ENCODE measurements around the gene C4orf50.

The C4orf50 gene

DNA sequence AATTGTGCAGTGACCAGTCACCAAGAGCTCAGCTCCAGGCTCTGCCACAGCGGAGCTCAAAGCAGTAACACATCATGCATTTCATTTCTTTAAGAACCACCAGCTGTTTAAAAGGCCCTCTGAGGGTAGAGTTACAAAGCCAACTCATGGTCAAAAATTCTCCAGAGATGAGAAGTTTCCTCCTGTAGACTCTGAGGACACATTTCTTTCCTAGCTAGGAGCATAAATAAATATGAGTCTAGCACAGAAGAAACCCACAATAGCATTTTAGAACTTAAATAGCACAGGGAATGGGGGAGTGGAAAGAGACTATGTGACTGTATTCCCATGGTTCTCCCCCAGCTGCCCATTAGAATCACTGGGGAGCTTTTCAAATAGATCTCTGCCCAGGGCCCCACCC is 118.8 kb downstream of the C4orf50 start:
- H3K4me3 ChIP-seq (ENCODE audit: low read depth, low read length): no peak overlapping the region
- TF ChIP-seq, protein P1, sequence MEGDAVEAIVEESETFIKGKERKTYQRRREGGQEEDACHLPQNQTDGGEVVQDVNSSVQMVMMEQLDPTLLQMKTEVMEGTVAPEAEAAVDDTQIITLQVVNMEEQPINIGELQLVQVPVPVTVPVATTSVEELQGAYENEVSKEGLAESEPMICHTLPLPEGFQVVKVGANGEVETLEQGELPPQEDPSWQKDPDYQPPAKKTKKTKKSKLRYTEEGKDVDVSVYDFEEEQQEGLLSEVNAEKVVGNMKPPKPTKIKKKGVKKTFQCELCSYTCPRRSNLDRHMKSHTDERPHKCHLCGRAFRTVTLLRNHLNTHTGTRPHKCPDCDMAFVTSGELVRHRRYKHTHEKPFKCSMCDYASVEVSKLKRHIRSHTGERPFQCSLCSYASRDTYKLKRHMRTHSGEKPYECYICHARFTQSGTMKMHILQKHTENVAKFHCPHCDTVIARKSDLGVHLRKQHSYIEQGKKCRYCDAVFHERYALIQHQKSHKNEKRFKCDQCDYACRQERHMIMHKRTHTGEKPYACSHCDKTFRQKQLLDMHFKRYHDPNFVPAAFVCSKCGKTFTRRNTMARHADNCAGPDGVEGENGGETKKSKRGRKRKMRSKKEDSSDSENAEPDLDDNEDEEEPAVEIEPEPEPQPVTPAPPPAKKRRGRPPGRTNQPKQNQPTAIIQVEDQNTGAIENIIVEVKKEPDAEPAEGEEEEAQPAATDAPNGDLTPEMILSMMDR (IDR thresholded peaks at IDR 0.05; ENCODE audit: low read depth, low read length): no peak

- TF ChIP-seq, protein P1 (IDR thresholded peaks at IDR 0.05; ENCODE audit: low read depth, low read length): no peak
- H3K4me3 ChIP-seq (ENCODE audit: low read depth, low read length): no peak overlapping the region
Measured at GRCh38 chr4:5897674-5898073, 120.6 kb downstream of the C4orf50 start.

GRCh38 chr4:5895287-5895686 is 122.9 kb downstream of the C4orf50 start:
- H3K4me3 ChIP-seq (ENCODE audit: low read depth, low read length): no peak overlapping the region
- TF ChIP-seq, protein P1 (IDR thresholded peaks at IDR 0.05; ENCODE audit: low read depth, low read length): no peak

DNA sequence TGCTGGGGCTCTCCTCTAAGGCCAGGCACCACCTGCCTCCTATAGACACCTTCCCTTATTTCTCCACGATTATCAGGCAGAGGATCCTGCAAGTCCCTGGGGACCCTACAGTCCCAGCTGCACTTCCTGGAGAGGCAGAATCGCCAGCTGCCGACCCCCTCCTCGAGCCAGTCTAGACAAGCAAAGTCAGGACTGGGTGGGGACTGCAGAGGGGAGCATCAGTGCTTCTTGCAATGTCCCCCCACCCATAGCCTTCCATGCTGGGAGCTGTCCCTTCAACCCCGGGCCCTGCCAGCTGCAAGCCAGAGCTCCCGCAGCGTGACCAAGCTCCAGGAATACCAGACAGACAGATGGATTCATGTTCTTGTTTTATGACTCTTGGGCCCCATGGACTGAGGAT is 124.0 kb downstream of the C4orf50 start:
- H3K4me3 ChIP-seq (ENCODE audit: low read depth, low read length): no peak overlapping the region
- TF ChIP-seq, protein P1 (IDR thresholded peaks at IDR 0.05; ENCODE audit: low read depth, low read length): no peak

- no peak overlapping the region for H3K4me3 ChIP-seq (ENCODE audit: low read depth, low read length)
- TF ChIP-seq, protein P1 (IDR thresholded peaks at IDR 0.05; ENCODE audit: low read depth, low read length): no peak
Measured at GRCh38 chr4:5893591-5893990, 124.6 kb downstream of the C4orf50 start.

DNA sequence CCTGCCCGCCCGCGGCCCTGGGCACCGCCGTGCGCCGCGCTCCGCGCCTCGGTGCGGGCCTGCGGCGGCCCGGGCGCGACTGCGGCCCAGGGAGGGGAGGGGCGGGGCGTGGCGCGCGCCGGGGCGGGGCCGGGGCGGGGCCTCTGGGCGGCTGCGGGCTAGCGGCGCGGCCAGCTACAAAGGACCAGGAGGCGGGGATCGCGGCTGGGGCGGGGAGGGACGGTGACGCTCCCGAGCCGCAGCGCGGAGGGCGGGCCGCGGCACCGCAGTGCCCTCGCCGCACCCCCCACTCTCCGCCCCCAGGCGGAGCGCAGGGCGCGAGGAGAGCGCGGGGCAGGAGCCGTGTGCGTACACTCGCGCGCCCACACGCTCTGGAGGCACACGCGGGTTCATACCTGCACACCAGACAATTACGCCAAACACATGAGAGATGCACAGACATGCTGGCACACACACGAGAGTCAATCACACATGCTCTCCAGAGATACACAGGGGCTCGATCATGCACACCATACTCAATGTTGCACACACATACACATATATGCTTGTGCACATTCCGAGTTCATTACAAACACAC is 125.1 kb downstream of the C4orf50 start, which contains the start of gene CRMP1:
Gene CRMP1, minus strand, starts transcription at position 83 of the 577 bp plus-strand sequence. CDS start 117 bp downstream, outside the sequence.
- TF ChIP-seq, protein P1 (IDR thresholded peaks at IDR 0.05; ENCODE audit: low read depth, low read length): no peak
- no peak within 1 kb of the TSS for H3K4me3 ChIP-seq (ENCODE audit: low read depth, low read length)

DNA sequence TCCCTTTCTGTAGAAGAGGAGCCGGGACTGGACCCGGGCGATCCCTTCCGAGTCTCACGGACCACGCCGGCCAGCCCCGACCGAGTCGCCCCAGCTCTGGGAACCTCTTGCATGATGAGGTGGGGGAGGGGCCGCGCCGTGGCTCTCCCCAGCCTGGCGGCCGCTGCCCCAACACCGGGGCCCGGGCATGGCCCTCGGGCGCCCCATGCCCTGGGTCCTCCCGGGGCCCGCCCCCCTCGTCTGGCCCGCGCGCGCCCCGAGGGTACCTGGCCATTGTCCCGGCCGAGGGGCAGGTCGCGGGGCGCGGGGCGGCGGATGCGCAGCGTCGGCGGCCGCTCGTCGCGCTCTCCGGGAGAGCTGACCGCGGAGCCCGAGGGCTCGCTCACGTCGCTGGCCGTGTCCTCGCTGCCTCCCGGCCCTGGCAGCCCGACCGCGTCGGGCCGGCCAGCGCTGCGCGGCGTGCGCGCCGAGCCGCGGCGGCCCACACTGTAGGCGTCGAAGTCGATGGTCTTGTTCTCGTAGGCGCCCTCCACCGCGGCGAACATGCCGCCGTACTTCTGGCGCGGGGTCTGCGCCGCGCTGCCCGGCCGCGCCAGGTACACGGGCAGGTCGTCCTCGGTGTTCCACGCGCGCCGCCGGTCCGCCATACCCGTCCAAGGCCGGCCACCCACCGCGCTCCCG is 125.8 kb downstream of the C4orf50 start:
- TF ChIP-seq, protein P1 (IDR thresholded peaks at IDR 0.05; ENCODE audit: low read depth, low read length): no peak
- no peak overlapping the region for H3K4me3 ChIP-seq (ENCODE audit: low read depth, low read length)

Measured in WI38 (cell line).